Measurements from ENCODE around the gene PHC3.

Gene PHC3

GRCh38 chr3:170052398-170052797, 129.1 kb downstream of the PHC3 start:
- Histone ChIP-seq H3K27ac (ENCODE audit: low read depth, low read length) (no peak overlapping the region), H3K9me2 (replicated peaks; ENCODE audit: insufficient read depth, low read length) (no peaks in the 10 kb centered on the region), H4K20me1 (ENCODE audit: low read depth, low read length) (no peaks in the 10 kb centered on the region), H3K9me3 (ENCODE audit: insufficient read depth, low read length) (no peaks in the 10 kb centered on the region), H3K4me2 (ENCODE audit: low read depth, low read length, poor library complexity, severe bottlenecking) (no peak overlapping the region), H3K36me3 (ENCODE audit: low read length) (no peaks in the 10 kb centered on the region), H3K79me2 (ENCODE audit: insufficient read depth, low read length) (no peaks in the 10 kb centered on the region), H3K27me3 (ENCODE audit: low read length) (no peaks in the 10 kb centered on the region), H3F3A (ENCODE audit: insufficient read depth) (no peaks in the 10 kb centered on the region), H2AFZ (ENCODE audit: low read depth, low read length, severe bottlenecking) (no peak overlapping the region), H3K4me3 (ENCODE audit: insufficient read depth, low read length, poor library complexity, severe bottlenecking) (no peak overlapping the region), H3K9ac (ENCODE audit: low read length) (no peak overlapping the region)
- TF ChIP-seq, protein P1, sequence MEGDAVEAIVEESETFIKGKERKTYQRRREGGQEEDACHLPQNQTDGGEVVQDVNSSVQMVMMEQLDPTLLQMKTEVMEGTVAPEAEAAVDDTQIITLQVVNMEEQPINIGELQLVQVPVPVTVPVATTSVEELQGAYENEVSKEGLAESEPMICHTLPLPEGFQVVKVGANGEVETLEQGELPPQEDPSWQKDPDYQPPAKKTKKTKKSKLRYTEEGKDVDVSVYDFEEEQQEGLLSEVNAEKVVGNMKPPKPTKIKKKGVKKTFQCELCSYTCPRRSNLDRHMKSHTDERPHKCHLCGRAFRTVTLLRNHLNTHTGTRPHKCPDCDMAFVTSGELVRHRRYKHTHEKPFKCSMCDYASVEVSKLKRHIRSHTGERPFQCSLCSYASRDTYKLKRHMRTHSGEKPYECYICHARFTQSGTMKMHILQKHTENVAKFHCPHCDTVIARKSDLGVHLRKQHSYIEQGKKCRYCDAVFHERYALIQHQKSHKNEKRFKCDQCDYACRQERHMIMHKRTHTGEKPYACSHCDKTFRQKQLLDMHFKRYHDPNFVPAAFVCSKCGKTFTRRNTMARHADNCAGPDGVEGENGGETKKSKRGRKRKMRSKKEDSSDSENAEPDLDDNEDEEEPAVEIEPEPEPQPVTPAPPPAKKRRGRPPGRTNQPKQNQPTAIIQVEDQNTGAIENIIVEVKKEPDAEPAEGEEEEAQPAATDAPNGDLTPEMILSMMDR (IDR thresholded peaks at IDR 0.05; ENCODE audit: insufficient read depth, low read length, poor library complexity, severe bottlenecking): no peak
- no peak for TF ChIP-seq EZH2phosphoT487 (conservative IDR thresholded peaks at IDR 0.05; ENCODE audit: low read length)

DNA sequence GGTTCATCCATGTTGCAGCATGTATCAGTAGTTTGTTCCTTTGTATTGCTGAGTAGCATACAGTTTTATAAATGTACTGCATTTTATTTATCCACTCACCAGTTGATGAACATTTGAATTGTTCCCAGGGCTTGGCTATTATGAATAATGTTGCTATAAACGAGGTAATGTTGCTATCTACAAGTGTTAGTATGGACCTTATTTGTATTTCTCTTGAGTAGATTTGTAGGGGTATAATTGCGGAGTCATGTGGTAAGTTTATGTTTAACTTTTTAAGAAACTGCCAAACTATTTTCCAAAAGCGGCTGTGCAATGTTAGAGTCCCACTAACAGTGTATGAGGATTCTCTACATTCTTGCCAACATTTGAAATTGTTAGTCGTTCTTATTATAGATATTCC, 130.8 kb downstream of the PHC3 start:
- Histone ChIP-seq H3K36me3 (ENCODE audit: low read length) (no peaks in the 10 kb centered on the region), H3K9ac (ENCODE audit: low read length) (no peak overlapping the region), H3K9me3 (ENCODE audit: insufficient read depth, low read length) (no peaks in the 10 kb centered on the region), H3K79me2 (ENCODE audit: insufficient read depth, low read length) (no peaks in the 10 kb centered on the region), H3K27ac (ENCODE audit: low read depth, low read length) (no peak overlapping the region), H2AFZ (ENCODE audit: low read depth, low read length, severe bottlenecking) (no peak overlapping the region), H3K27me3 (ENCODE audit: low read length) (no peaks in the 10 kb centered on the region), H4K20me1 (ENCODE audit: low read depth, low read length) (no peaks in the 10 kb centered on the region), H3F3A (ENCODE audit: insufficient read depth) (no peaks in the 10 kb centered on the region), H3K4me3 (ENCODE audit: insufficient read depth, low read length, poor library complexity, severe bottlenecking) (no peak overlapping the region), H3K4me2 (ENCODE audit: low read depth, low read length, poor library complexity, severe bottlenecking) (no peak overlapping the region), H3K9me2 (replicated peaks; ENCODE audit: insufficient read depth, low read length) (no peaks in the 10 kb centered on the region)
- TF ChIP-seq EZH2phosphoT487 (conservative IDR thresholded peaks at IDR 0.05; ENCODE audit: low read length): no peak
- TF ChIP-seq, protein P1 (IDR thresholded peaks at IDR 0.05; ENCODE audit: insufficient read depth, low read length, poor library complexity, severe bottlenecking): no peak

- Histone ChIP-seq H2AFZ (ENCODE audit: low read depth, low read length, severe bottlenecking) (no peak overlapping the region), H3K36me3 (ENCODE audit: low read length) (no peaks in the 10 kb centered on the region), H3K79me2 (ENCODE audit: insufficient read depth, low read length) (no peaks in the 10 kb centered on the region), H3K27ac (ENCODE audit: low read depth, low read length) (no peak overlapping the region), H3K9me3 (ENCODE audit: insufficient read depth, low read length) (no peaks in the 10 kb centered on the region), H3F3A (ENCODE audit: insufficient read depth) (no peaks in the 10 kb centered on the region), H3K4me3 (ENCODE audit: insufficient read depth, low read length, poor library complexity, severe bottlenecking) (no peak overlapping the region), H3K9me2 (replicated peaks; ENCODE audit: insufficient read depth, low read length) (no peaks in the 10 kb centered on the region), H4K20me1 (ENCODE audit: low read depth, low read length) (no peaks in the 10 kb centered on the region), H3K27me3 (ENCODE audit: low read length) (no peaks in the 10 kb centered on the region), H3K4me2 (ENCODE audit: low read depth, low read length, poor library complexity, severe bottlenecking) (no peak overlapping the region), H3K9ac (ENCODE audit: low read length) (no peak overlapping the region)
- TF ChIP-seq, protein P1 (IDR thresholded peaks at IDR 0.05; ENCODE audit: insufficient read depth, low read length, poor library complexity, severe bottlenecking): no peak
- no peak for TF ChIP-seq EZH2phosphoT487 (conservative IDR thresholded peaks at IDR 0.05; ENCODE audit: low read length)
These were observed 132.2 kb downstream of the PHC3 start for GRCh38 chr3:170049146-170050000.
